GM19023 (cell line): ENCODE data around the gene TMEM269.

Source experiments
- ATAC-seq: cut with Tn5 transposase; IDR thresholded peaks from one replicate; pipeline ENCODE4 v1.9.1; 2021; ENCODE audit warnings: mild to moderate bottlenecking, moderate library complexity; ENCODE audit not compliant: unreplicated experiment

Gene TMEM269

DNA sequence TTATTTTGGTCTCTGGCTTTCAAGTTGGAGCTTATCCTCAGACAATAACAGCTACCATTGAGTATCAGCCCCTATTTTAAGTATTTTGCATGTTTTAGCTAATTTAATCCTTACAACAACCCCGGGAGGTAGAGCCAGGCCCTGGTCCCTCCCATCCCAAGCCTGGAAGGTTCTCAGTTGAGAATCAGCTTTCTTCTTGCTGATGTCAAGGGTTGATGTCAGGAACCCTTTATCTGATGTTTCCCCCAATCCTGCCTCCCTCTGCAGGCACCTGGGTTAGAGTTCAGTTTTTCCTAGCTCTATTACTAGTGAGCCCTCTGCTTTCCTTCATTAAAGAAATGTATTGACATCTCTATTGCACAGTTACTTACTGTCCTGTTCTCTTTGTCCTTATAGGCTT is 36.0 kb downstream of the TMEM269 start:
- ATAC-seq: no peak

DNA sequence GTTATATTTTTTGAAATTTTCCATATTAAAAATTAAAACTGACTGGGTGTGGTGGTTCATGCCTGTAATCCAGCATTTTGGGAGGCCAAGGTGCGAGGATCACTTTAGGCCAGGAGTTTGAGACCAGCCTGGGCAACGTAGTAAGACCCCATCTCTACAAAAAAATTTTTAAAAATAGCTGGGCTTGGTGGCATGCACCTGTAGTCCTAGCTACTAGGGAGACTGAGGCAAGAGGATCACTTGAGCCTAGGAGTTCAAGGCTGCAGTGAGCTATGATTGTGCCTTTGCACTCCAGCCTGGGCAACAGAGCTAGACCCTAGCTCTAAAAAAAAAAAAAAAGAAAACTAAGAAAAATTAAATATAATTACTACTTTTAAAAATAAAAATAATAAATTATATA is 36.9 kb downstream of the TMEM269 start:
- ATAC-seq: no peak

DNA sequence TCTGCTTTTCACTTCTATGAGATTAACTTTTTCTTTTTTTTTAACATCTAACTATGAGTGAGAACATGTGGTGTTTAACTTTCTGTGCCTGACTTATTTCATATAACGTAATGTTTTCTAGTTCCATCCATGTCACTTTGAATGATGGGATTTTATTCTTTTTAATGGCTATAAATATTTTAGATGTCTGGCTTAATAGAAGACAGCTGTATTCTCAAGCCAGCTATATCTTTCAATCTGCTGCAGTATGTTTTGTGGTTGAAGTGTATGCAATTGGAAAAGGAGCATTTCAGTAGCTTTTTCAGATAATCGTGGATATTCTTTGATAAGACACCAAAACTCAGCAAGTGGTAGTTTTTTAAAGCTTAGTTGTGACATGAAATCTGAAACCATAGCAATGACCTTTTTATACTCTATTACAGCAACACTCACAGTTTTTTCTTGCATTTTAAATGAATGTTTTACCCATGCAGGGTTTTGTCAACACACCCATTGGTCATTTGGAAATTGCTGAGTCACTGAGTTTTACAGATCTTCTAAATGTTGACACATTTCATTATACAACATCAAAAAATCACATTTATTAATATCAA is 38.1 kb downstream of the TMEM269 start:
- ATAC-seq: no peak

DNA sequence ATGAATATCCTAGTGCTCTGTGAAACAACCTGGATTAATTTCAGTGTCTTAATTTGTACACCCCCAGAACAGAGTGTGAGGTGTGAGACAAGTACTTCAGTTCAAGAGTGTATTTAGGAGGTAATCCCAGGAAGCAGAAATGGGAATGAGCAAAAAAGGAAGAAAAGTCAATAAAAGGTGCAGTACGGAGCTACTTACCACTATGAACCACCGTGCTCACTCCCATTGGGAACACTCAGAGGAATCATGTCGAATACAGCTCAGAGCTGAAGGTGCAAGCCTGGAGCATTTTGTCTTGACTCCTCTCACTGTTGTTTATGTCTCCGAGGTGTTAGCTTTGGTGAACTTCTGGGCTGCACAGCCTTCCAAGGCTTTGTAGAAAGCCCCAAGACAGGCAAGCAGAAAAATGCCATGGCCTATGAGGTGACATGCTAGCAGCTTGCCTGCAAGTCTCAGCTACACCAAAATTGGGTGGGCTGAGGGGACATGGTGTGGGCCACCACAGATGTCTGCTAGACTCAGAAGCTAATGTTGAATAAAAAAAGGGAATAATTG is 39.8 kb downstream of the TMEM269 start:
- no peak for ATAC-seq

DNA sequence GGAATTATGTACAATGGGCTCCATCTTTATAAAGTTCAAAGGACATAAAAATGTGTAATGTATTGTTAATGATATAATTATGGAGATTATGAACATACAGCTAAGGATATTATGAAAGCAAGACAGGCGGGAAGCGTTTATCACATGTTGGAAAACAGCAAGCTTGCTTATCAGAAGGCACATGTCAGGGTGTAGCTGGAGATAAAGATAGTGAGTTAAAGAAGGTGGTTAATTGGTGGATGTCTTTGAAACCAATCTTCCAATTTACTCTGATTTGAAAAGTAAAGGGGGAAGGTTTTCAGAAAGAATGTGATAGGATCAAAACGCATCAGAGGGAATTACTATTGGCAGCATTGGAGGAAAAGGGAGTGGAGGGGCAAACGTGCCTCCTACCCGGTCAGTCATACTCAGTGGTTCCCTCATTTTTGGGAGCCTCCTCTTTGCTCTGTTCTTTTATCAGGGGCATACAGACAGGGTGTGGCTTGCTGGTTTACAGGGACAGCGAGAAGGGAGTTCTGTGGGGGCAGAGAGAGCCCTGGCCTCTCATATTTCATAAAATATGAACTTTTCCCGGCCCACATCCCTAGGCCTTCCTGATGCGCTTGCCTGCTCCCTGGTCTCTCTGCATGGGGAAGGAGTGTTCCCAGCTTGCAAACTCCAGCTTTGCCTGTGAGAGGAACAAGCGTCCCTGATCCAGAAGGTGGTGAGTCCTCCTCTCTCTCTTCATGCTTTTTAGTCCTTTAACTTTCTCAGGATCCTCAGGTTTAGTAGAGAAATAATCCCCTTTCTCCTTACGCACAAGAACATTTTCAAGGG is 40.5 kb downstream of the TMEM269 start:
- ATAC-seq: no peak

DNA sequence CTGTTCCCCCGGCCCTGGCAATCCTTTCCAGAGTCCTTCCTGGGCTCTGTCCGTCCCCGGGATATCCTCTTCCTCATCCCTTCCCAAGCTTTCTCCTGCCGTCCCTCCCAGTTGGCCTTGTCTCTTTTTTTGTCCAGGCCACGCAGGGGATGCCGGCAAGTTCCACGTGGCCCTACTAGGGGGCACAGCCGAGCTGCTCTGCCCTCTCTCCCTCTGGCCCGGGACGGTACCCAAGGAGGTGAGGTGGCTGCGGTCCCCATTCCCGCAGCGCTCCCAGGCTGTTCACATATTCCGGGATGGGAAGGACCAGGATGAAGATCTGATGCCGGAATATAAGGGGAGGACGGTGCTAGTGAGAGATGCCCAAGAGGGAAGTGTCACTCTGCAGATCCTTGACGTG is 45.8 kb downstream of the TMEM269 start:
- no peak for ATAC-seq

DNA sequence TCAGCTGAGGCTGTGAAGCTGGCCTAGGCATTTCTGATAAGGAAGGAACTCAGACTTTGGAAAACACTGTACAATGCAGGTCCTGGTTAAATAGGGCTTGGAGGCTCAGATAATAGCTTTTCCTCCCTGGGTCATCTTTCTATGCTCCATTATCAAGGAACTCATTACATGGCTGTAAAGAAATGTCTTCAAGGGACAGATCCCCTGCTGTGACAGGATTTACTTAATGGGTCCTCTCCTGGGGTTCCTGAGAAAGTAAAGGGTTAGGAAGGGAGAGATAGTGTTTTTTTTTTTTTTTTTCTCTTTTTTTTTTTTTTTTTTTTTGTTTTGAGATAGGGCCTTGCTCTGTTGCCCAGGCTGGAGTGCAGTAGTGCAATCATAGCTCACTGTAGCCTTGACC is 46.5 kb downstream of the TMEM269 start:
- ATAC-seq: no peak

DNA sequence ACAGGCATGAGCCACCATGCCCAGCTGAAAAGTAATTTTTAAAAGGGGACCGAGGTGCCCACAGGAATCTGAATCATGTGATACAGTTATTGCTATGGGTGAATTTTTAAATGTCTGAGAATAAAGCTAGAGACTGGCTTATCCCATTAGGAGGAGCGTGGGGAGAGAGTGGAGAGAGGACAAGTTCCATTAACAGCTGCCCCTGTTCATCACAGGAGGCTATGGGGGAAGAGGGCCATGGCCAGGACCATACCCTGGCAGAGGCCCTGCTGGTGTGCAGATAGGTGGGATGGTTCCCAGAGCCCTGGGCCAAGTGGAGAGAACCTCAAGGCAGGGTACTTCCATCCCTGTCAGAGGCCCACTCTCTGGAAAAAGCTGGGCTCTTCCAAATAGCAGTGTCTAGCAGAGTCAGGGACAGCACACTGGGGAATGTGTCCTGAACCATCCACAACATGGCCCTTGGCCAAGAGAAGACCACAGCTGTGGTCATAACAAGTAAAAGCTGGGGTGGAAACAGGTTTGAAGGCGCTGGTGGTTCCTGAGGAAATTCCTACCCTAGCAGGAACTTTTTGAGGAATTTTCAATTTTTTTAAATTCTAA is 48.0 kb downstream of the TMEM269 start:
- no peak for ATAC-seq

DNA sequence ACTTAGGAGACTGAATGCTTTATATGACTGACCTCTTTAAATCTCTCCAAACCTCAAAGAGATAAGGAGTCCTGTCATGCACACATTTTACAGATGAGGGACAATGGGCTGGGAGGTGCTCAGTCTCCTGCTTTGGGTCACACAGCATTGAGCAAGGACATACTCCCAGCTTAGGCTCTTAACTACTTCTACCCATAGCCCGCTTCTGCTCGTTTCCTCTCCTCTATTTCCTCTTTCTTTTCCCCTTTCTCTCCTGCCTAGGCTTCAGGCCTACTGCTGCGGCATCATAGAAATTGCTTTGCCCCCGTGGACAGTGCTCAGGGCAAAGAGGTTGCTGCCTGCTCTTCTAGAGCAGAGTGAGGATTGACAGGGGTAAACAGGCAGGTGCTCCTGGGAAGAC is 49.2 kb downstream of the TMEM269 start:
- ATAC-seq: no peak

DNA sequence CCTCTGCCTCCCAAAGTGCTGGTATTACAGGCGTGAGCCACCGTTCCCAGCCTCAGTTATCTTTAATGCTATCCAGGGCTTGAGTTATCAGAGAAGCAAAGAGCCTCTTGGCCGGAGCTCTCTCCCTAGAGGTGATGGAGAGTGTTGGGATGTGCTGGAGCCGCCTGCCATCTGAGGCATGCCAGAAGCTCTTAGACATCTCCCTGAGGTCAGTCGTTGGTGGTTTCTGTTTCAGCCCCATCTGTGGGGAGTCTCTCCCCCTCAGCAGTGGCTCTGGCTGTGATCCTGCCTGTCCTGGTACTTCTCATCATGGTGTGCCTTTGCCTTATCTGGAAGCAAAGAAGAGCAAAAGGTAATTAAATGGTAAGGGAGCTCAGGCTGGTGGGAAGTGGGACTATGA is 50.0 kb downstream of the TMEM269 start:
- ATAC-seq: no peak

DNA sequence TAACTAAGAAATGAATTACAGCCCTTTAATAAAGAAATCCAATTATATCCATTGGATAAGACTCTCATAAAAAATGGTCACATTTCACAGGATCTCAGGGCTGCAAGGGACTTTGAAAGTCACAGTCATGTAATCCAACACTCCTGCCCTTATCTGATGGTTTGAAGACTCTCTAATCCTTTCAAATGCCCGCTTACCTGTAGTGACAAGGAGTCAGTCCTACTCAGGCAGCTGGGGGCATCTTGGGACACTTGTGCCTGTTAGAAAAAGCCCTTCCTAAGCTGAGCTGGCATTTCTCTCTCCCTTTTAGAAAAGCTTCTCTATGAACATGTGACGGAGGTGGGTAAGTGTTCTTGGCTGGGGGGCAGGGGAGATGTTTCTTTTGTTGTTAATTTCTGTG is 50.6 kb downstream of the TMEM269 start:
- no peak for ATAC-seq

DNA sequence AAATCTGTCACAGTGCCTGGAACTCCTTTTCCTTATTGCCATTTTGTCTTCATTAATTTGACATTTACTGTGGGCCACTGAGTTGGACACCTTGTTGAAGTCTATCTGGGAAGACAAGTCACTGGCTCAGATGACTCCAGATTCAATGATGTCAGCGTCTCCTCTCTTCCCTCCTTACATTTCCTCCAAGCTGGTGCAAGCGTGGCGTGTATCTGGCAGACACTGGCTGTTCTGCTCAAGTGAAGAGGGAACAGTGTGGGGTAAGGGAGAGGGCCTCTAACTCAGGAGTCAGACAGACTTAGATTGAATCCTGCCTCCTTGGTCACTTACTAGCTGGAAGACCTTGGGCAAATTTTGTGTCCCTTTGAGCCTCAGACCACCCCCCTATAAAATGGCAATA is 52.9 kb downstream of the TMEM269 start:
- no peak for ATAC-seq

DNA sequence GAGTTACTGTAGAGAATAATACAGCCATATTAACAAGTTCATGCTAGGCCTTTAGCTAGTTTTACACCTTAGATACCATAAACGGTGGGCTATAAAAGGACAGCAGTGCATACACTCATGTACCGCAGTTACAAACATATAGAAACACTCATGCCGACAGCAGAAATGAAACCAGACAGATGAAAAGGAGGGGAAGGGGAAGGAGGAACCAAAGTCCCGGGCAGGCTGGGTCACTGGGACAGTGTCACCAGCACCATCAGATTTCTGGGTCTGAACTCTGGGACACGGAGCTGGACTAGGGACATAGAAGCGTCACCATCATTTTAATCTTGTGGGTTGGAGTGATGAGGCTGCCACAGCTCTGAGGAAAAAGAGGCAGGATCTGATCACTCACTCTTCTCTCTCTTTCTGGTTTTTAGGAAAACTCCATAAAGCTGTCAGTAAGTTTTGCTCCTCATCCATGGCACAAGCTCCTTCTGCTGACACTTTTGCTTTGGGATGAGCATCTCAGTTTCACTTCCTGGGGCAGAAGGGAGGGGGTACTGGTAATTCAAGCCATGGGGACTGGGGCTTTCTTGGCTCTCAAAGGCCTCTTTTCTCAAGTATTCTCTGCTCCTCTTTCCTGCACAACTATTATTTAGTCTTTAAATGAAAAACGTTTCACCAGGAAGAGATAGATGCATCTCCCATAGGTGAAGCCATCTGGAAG is 53.8 kb downstream of the TMEM269 start:
- no peak for ATAC-seq

DNA sequence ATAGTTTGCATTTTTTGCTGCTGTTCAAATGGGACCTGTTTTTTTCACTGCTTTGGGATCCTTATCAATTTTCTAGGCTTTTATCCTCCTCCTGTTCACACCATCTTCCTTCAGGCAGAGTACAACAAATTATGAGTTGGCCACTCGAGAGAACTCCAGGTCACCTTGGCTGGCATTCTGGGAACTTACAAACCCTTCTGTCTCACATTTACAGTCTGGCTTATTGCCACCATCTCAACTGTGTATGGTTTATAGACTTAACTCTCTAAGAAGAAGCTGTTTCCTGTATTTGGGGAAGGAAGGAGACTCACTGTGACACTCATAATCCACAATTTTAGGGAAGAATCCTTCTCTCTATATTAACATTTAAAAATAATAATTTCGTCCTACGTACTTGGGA is 56.2 kb downstream of the TMEM269 start:
- ATAC-seq: no peak

DNA sequence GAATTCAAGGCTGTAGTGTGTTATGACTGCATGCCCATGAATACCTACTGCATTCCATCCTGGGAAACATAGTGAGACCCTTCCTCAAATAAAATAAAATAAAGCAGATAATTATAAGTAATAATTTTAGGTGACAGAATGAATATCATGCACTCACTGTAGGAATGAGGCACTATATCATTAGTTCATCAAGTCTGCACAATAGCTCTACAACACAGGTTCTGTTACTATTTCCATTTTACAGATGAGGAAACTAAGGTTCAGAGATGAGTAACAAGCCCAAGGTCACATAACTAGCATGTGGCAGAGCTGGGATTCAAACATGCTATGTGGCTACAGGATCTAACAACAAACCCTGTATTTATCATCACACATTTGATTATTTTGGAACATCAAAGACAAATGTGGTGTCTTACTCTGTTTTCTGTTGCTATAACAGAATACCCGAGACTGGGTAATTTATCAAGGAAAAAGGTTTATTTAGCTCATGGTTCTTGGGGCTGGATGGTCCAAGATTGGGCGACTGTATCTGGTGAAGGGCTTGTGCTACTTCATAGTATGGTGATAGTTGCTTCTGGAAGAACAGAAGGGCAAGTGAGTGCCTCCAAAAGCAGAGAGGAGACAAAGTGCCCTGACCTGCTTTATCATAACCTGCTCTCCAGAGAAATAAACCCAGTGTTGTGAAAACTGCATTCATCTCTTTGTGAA is 56.8 kb downstream of the TMEM269 start:
- ATAC-seq: no peak

DNA sequence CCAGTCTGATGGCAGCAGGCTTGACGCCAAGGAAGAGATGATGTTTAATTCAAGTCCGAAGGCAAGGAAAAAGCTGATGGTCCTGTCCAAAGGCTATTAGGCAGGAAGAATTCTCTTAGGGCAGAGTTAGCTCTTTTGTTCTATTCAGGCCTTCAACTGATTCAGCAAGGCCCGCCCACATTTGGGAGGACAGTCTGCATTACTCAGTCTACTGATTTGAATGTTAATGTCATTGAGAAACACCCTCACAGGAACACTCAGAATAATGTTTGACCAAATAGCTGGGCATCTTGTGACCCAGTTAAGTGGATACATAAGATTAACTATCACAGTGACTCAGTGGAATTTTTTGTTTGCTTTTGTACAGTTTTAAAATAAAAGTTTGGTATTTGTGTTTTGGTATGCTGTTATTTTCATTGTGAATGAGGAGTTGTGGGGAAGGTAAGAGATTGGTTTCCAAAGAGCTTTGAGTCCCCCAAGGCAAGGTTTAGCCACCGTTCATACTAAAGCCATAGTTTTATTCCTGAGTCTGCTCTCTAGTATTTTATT is 59.9 kb downstream of the TMEM269 start:
- ATAC-seq: no peak

DNA sequence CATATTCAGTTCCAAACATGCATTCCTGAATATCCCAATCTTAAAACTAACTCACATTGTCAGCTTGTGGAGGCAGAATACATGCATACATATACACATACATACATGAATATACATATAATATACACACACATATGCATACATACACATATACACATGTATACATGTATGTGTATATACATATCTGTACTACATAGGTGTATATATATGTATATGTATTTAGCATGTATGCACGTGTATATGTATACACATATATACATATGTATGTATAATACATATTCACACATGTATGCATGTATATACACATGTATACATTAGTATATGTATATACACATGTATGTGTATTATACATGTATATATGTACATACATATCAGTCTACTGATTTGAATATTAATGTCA is 60.4 kb downstream of the TMEM269 start:
- ATAC-seq: no peak

DNA sequence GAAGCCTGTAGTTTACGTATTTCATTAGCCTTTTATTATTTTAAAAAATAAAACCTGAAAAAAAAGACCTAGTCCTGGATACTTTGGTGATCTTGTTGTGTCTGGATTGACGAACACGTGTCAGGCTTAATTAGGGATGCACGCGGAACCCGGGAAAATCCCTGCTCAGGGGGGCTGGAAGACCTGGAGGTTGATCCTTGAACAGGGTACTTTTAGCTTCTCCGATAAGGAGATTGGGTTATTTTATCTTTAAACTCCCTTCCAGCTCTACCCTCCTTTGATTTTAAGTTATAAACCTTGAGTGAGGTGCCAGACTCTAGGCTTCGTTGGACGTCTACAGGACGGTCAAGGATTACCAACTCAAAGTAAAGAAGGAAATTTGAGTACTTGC is 61.1 kb downstream of the TMEM269 start:
- ATAC-seq: peak; percentile 23

DNA sequence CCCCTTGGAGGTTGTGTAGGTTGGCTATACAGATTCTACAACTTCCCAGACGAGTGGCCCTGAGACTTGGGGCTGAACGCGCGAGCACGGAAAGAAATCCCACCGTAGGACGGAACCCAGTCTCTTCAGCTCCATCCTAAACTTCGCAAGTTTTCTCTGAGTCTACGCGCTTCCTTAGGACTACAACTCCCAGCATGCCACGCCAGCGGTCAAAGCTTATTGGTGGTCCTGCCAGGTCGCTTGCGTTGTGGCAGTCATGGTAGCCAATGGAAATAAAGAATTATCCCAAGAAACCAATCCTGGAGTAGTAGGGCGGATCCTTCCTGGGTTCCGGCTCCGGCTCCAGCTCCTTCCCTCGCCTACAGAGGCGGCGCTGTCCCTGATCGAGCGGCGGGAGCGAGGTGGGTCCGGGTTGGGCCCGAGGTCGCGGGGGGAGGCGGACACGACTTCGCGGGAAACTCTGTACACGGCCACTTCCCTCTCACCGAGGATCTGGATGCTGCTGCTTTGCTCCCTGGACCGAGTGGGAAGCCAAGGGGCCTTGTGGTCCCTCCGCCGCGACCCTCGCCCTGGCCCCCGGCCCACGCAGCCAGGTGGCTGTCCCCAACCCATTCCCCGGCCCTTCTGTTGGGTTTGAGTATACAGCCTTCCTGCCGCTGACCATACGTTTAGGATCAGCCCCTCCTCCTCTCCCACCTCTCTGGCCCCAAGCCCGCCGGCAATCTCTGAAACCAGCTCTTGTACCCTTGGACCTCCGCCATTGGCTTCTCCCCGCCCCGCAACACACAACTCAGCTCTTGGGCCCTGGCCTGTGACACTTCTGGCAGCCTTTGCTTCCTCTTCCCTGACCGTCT is 61.7 kb downstream of the TMEM269 start, which contains the start of gene ZNF691:
TSS of gene ZNF691 (plus strand) at position 357 of the 854 bp plus-strand sequence. CDS start 3,046 bp downstream, outside the sequence.
- ATAC-seq: peak; percentile 90
